ENCODE results near the gene MYO16. TPM values are rescaled to one million over a fixed set of nuclear protein-coding genes. Genes with fewer than 3 reads are reported as not detected.
A peak's percentile ranks its signal among the peaks of the same experiment; 100 is the strongest.

The MYO16 gene
- total and polyA plus RNA-seq, 2 of the 4 experiments (the other 2 are of a cell fraction): under 0.01 to 0.03 TPM

- ATAC-seq (ENCODE audit: low read depth): peak; percentile 28; the same call in 1 of the 2 replicates
- POLR2A ChIA-PET (ENCODE audit: unreplicated experiment): no interaction called here
Observed at GRCh38 chr13:109146912-109147647, 517.7 kb downstream of the MYO16 start.

More at GRCh38 chr13:109146912-109147647, 517.7 kb downstream of the MYO16 start:
- TF ChIP-seq CTCF (conservative IDR thresholded peaks at IDR 0.05; ENCODE audit: low read depth, low read length) (no peak), RAD21 (IDR thresholded peaks at IDR 0.05; ENCODE audit: low read length) (0 out of 2 replicates have a peak, but pooled peaks have one; percentile 2), FOS (IDR thresholded peaks at IDR 0.05; ENCODE audit: low read depth, low read length) (peak; percentile 53), POLR2A (IDR thresholded peaks at IDR 0.05; ENCODE audit: low read depth, low read length) (no peak), BHLHE40 (IDR thresholded peaks at IDR 0.05; ENCODE audit: low read depth, low read length) (peak; percentile 83), CEBPB (IDR thresholded peaks at IDR 0.05; ENCODE audit: low read depth, low read length) (peak; percentile 43; the same call in 1 of the 2 replicates)
- Histone ChIP-seq H3K4me3 (ENCODE audit: insufficient read depth, low read depth, low read length) (no peak overlapping the region), H2BK15ac (ENCODE audit: low read depth, low read length) (no peak overlapping the region), H4K5ac (ENCODE audit: low read depth, low read length) (no peak overlapping the region), H3K23ac (ENCODE audit: low read depth, low read length) (no peak overlapping the region), H4K8ac (ENCODE audit: low read depth in 2 of 2, low read length in 2 of 2) (peak overlapping the region; percentile 27 to 37; a peak in 2 of 4 replicates), H3K18ac (ENCODE audit: low read depth, low read length) (peak overlapping the region; percentile 57; the same call in 1 of the 2 replicates), H3K36me3 (ENCODE audit: control insufficient read depth, insufficient read depth, low read length) (no peaks in the 10 kb centered on the region), H3K27ac (ENCODE audit: insufficient read depth, low read length) (no peak overlapping the region), H3K56ac (ENCODE audit: extremely low read depth, insufficient read depth, low read length) (peak overlapping the region; percentile 68; the same call in 1 of the 2 replicates), H3K4me1 (ENCODE audit: control insufficient read depth, insufficient read depth, low read length) (peaks cover 11% of the 10 kb centered on the region), H3K79me1 (ENCODE audit: low read depth in 1 of 2, low read length in 2 of 2) (no peaks in the 10 kb centered on the region), H2AK9ac (replicated peaks; ENCODE audit: low read depth, low read length, poor library complexity) (no peak overlapping the region), H3K9me1 (ENCODE audit: insufficient read depth, low read length) (peaks cover 5% of the 10 kb centered on the region; the same call in 1 of the 2 replicates), H4K91ac (ENCODE audit: insufficient read depth, low read depth, low read length) (peak overlapping the region; percentile 59; the same call in 1 of the 2 replicates), H3K27me3 (ENCODE audit: control insufficient read depth, insufficient read depth, low read length) (peaks cover 2% of the 10 kb centered on the region; the same call in 1 of the 2 replicates), H2AK5ac (ENCODE audit: low read depth, low read length) (no peak overlapping the region), H3K4ac (ENCODE audit: low read depth, low read length) (peak overlapping the region; percentile 66), H3K9me3 (ENCODE audit: control insufficient read depth, insufficient read depth, low read length) (no peaks in the 10 kb centered on the region), H3K14ac (replicated peaks; ENCODE audit: low read depth, low read length) (0 out of 2 replicates have a peak overlapping the region, but pooled peaks have one; percentile 16), H2AFZ (replicated peaks; ENCODE audit: low read length, poor library complexity) (no peak overlapping the region), H2BK20ac (ENCODE audit: low read depth, low read length) (peak overlapping the region; percentile 28), H2BK5ac (ENCODE audit: low read depth, low read length, poor library complexity, severe bottlenecking) (peak overlapping the region; percentile 61), H3K9ac (ENCODE audit: low read depth, low read length) (no peak overlapping the region; the same call in 1 of the 2 replicates), H3K4me2 (ENCODE audit: low read depth, low read length) (no peak overlapping the region), H4K20me1 (ENCODE audit: insufficient read depth, low read length) (no peaks in the 10 kb centered on the region), H2BK120ac (ENCODE audit: low read depth, low read length) (peak overlapping the region; percentile 73)
- in situ Hi-C loops (cut with MboI; ENCODE audit: low sequenced_read_pairs) (loop anchor here (5.0 kb wide), 1 partner anchor 960 kb away; no protein-coding TSS in a partner anchor), dilution Hi-C loops (cut with HindIII; ENCODE audit: low sequenced_read_pairs, unreplicated experiment) (no loop called here), intact Hi-C loops (cut with micrococcal nuclease) (loop anchor here (5.0 kb wide), 2 partner anchors 125 to 420 kb away; no protein-coding TSS in a partner anchor)
- peak; percentile 89 for DNase-seq
- WGBS, 2 experiments (ENCODE audit: extremely low coverage in 2 of 2, insufficient read length in 1 of 2): 100% methylated on average over 1 of the region's 11 CpGs; no CpG with 5 or more reads in 1 of the 2 experiments
- CTCF ChIA-PET: interaction anchor here (1.1 kb wide), 1 partner anchor 638 kb away, joined by 3 read pairs; no protein-coding TSS in a partner anchor
- BruUV-seq (replicated peaks): no TSS peak
